NT2/D1 (cell line): Measurements from ENCODE around the gene MPP1.

Experiments
- DNase-seq: peaks from one replicate; pipeline ENCODE4 v3.0.0-alpha.2; 2011; ENCODE audit warnings: low read depth, low spot score
- H3K27me3 ChIP-seq: 2 replicates; pipeline ENCODE4 v1.6.0; 2011; ENCODE audit warnings: mild to moderate bottlenecking; ENCODE audit not compliant: insufficient read length, insufficient read depth
- H3K36me3 ChIP-seq: 2 replicates; pipeline ENCODE4 v1.6.1; 2011; ENCODE audit warnings: mild to moderate bottlenecking, low read length, mixed read lengths; ENCODE audit not compliant: insufficient read depth, insufficient read length
- H3K4me1 ChIP-seq: 2 replicates; pipeline ENCODE4 v1.5.1; 2011; ENCODE audit not compliant: insufficient read depth, insufficient read length
- H3K4me3 ChIP-seq: 2 replicates; pipeline ENCODE4 v1.5.1; 2011; ENCODE audit warnings: low read depth; ENCODE audit not compliant: insufficient read length
- H3K9ac ChIP-seq: 2 replicates; pipeline ENCODE4 v1.6.0; 2011; ENCODE audit warnings: low read depth; ENCODE audit not compliant: insufficient read length
- H3K9me3 ChIP-seq: 2 replicates; pipeline ENCODE4 v1.5.1; 2011; ENCODE audit warnings: mild to moderate bottlenecking, low read length; ENCODE audit not compliant: insufficient read depth
- SUZ12 ChIP-seq: IDR thresholded peaks from 2 replicates; pipeline ENCODE4 v1.6.1; 2011; ENCODE audit not compliant: insufficient read length, insufficient read depth; ENCODE audit errors: extremely low read depth
- YY1 ChIP-seq: IDR thresholded peaks from 2 replicates; pipeline ENCODE4 v1.6.1; 2011; ENCODE audit not compliant: insufficient read length, insufficient read depth
- ZNF274 ChIP-seq: IDR thresholded peaks from 2 replicates; pipeline ENCODE4 v1.6.1; 2011; ENCODE audit warnings: mild to moderate bottlenecking, low read depth, low read length

MPP1 gene

GRCh38 chrX:154795016-154795415 lies 10.3 kb downstream of the MPP1 start:
- Histone ChIP-seq H3K9ac (no peak overlapping the region), H3K36me3 (no peaks in the 10 kb centered on the region), H3K4me3 (no peak overlapping the region), H3K9me3 (no peaks in the 10 kb centered on the region), H3K4me1 (no peaks in the 10 kb centered on the region), H3K27me3 (no peaks in the 10 kb centered on the region)
- DNase-seq, result no peak
- no peak for TF ChIP-seq YY1
- no peak for TF ChIP-seq ZNF274
- no peak for TF ChIP-seq SUZ12

GRCh38 chrX:154793084-154793795 lies 12.0 kb downstream of the MPP1 start:
- no peak for DNase-seq
- no peaks in the 10 kb centered on the region for H3K4me1 ChIP-seq
- H3K36me3 ChIP-seq, result no peaks in the 10 kb centered on the region

DNA sequence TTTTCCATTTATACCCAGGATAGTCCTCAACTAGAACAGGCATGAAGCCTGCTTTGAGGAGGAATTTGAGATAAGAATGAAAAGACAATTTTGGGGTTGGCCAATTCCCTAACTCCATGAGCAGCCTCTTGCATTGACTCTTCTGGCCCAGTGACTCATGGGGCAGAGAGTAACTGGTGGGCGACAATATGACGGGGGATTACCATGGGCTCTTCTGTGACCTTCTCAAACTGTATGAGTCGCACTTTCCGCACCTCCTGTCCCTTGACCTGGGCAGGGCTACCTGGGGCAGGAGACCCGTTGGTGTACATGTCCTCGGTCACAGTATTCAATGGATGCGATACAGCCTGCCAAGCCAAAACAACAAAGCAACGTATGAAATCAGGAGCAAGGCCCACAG lies 13.3 kb downstream of the MPP1 start:
- TF ChIP-seq ZNF274 (no peak), SUZ12 (no peak), YY1 (no peak)
- no peaks in the 10 kb centered on the region for H3K36me3 ChIP-seq
- no peak overlapping the region for H3K9ac ChIP-seq
- DNase-seq, result no peak
- no peaks in the 10 kb centered on the region for H3K4me1 ChIP-seq
- no peak overlapping the region for H3K4me3 ChIP-seq
- no peaks in the 10 kb centered on the region for H3K9me3 ChIP-seq
- no peaks in the 10 kb centered on the region for H3K27me3 ChIP-seq

More at GRCh38 chrX:154793084-154793795, 12.0 kb downstream of the MPP1 start:
- Histone ChIP-seq H3K4me3 (no peak overlapping the region), H3K9me3 (no peaks in the 10 kb centered on the region), H3K9ac (no peak overlapping the region), H3K27me3 (no peaks in the 10 kb centered on the region)
- TF ChIP-seq ZNF274 (no peak), SUZ12 (no peak), YY1 (no peak)

- Histone ChIP-seq H3K36me3 (no peaks in the 10 kb centered on the region), H3K4me1 (no peaks in the 10 kb centered on the region), H3K27me3 (no peaks in the 10 kb centered on the region), H3K4me3 (no peak overlapping the region), H3K9ac (no peak overlapping the region), H3K9me3 (no peaks in the 10 kb centered on the region)
- TF ChIP-seq SUZ12 (no peak), YY1 (no peak), ZNF274 (no peak)
- no peak for DNase-seq
These were observed 13.8 kb downstream of the MPP1 start for GRCh38 chrX:154791467-154791866.

GRCh38 chrX:154785716-154786115 lies 19.6 kb downstream of the MPP1 start:
- Histone ChIP-seq H3K9me3 (no peaks in the 10 kb centered on the region), H3K36me3 (no peaks in the 10 kb centered on the region), H3K4me1 (no peaks in the 10 kb centered on the region), H3K9ac (no peak overlapping the region), H3K27me3 (no peaks in the 10 kb centered on the region), H3K4me3 (no peak overlapping the region)
- TF ChIP-seq SUZ12, result no peak
- TF ChIP-seq YY1, result no peak
- no peak for TF ChIP-seq ZNF274
- no peak for DNase-seq

GRCh38 chrX:154784149-154784995 lies 20.9 kb downstream of the MPP1 start:
- Histone ChIP-seq H3K27me3 (no peaks in the 10 kb centered on the region), H3K36me3 (no peaks in the 10 kb centered on the region), H3K9me3 (no peaks in the 10 kb centered on the region), H3K9ac (no peak overlapping the region), H3K4me1 (no peaks in the 10 kb centered on the region), H3K4me3 (no peak overlapping the region)
- TF ChIP-seq SUZ12 (no peak), YY1 (no peak), ZNF274 (no peak)
- DNase-seq, result no peak

DNA sequence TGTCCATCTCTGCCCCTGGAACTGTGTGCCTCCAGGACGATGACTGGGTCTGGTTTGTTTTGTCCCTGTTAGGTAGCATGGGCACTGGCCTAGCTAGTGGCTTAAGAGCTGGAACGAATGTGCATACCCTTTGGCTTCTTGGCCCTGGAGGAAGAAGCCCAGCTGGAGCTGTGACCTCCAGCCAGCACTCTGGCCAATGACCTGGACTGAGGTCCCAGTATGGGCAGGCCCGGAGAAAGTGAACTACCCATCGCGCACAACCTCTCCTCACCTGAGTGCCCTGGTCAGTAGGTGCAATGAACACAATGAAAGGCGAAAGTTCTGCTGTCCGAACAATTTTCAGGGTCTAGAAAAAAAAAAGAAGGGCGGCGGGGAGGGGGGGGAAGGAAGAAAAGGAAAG lies 24.3 kb downstream of the MPP1 start:
- TF ChIP-seq ZNF274 (no peak), SUZ12 (no peak), YY1 (no peak)
- no peak overlapping the region for H3K9ac ChIP-seq
- H3K27me3 ChIP-seq, result no peaks in the 10 kb centered on the region
- peaks cover 13% of the 10 kb centered on the region for H3K36me3 ChIP-seq
- DNase-seq, result no peak
- no peak overlapping the region for H3K4me3 ChIP-seq
- peaks cover 2% of the 10 kb centered on the region for H3K4me1 ChIP-seq
- no peaks in the 10 kb centered on the region for H3K9me3 ChIP-seq
